GM12801 (cell line): ENCODE data around the gene S1PR5.

Source experiments
- TF ChIP-seq, protein P1 (sequence below): IDR thresholded peaks from one replicate; pipeline ENCODE4 v1.5.1; 2011; ENCODE audit warnings: control low read depth; ENCODE audit not compliant: insufficient read length; ENCODE audit errors: extremely low read depth

Gene S1PR5

DNA sequence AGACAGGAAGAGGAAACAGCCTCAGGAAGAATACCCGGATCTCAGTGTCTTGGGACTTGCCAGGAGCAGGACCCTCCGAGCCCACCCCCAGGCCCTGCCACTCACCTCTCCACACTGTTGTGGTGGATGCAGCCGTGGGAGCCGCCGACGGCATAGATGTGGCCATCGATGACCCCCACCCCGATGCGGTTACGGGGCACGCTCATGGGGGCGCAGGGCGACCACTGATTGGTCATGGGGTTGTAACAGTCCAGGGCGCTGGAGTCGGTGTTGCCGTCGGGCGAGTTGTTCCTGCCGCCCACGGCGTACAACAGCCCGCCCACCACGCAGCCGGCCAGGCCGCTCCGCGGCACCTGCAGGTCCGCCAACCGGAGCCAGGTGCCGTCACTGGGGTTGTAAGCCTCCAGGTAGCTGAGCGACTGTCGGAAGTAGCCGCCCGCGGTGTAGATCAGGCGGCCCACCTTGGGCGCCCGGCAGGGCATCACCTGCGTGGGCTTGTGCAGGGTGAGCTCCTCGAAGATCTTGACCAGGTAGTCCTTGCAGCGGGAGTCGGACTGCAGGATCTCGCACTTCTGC, 25.7 kb downstream of the S1PR5 start:
- TF ChIP-seq, protein P1, sequence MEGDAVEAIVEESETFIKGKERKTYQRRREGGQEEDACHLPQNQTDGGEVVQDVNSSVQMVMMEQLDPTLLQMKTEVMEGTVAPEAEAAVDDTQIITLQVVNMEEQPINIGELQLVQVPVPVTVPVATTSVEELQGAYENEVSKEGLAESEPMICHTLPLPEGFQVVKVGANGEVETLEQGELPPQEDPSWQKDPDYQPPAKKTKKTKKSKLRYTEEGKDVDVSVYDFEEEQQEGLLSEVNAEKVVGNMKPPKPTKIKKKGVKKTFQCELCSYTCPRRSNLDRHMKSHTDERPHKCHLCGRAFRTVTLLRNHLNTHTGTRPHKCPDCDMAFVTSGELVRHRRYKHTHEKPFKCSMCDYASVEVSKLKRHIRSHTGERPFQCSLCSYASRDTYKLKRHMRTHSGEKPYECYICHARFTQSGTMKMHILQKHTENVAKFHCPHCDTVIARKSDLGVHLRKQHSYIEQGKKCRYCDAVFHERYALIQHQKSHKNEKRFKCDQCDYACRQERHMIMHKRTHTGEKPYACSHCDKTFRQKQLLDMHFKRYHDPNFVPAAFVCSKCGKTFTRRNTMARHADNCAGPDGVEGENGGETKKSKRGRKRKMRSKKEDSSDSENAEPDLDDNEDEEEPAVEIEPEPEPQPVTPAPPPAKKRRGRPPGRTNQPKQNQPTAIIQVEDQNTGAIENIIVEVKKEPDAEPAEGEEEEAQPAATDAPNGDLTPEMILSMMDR = no peak

DNA sequence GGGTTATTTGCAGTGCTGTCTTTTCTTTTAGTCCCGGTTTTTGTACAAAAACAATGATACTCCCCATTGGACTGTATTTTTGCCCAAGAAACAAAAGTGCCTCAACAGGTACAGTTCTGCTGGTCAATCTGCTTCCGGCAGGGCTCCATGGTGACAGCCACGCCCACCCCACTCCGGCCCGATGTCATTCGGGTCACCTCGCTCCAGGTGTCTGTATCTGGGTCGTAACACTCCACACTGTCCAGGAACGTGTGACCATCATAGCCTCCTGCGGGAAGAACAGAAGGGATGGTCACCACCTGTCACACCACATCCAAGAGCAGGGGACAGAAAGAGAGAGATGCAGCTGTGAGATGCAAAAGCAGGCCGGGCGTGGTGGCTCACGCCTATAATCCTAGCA, 30.7 kb downstream of the S1PR5 start:
- TF ChIP-seq, protein P1 = no peak

DNA sequence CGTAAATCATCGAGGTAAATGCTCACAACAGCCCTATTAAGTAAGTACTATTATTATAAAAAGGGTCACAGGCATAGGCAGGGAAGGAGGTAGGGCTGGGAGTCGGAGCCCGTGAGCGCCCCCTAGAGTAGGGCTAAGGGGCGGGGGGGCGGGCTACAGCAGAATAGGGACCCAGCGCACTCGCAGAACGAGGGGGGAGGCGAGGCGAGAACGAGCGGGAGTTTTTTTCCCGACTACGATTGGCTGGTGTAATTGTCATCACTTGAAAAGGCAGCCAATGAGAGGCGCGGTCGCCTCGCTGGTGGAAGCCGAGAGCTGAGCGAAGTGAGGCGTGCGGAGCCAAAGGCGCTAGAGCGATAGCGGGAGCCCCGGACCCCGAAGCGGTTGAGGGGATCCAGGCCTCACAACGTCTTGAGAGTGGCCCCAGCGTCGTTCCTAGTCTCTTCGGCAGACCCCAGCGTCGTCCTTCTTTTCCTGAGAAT, 38.3 kb downstream of the S1PR5 start:
- TF ChIP-seq, protein P1 = no peak

DNA sequence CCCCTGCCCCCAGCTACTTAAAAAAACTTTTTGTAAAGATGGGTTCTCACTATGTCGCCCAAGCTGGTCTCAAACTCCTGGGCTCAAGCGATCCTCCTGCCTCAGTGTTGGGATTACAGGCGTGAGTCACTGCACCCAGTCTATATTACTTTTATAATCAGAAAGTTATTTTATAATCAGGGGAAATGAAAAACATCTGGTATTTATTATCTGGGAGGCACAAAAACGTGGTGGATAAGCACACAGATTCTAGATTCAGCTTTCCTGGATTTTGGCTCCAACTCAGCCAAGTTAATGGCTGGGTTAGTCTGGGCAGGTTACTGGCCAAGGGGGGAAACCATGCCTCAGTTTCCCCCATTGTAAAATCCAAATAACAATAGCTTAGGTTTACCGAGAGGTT, 38.8 kb downstream of the S1PR5 start:
- TF ChIP-seq, protein P1 = no peak

DNA sequence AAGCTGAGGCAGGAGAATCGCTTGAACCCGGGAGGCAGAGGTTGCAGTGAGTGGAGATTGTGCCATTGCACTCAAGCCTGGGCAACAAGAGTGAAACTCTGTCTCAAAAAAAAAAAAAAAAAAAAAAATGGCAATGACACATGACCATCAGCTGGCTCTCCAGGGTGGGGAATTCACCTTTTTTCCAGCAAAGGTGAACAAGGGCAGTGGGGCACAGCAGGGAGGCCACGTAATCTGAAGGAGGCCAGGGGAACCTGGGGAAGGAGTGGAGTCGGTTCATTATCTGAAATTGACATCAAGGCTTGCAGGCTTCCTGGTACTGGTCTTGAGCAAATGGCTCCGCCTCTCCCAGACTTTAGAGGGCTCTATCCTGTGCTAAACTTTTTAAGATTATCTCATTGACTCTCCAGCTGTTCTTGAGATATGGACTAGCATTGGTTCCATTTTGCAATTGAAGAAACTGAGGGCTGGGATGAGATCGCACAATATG, 42.2 kb downstream of the S1PR5 start:
- TF ChIP-seq, protein P1 = no peak

DNA sequence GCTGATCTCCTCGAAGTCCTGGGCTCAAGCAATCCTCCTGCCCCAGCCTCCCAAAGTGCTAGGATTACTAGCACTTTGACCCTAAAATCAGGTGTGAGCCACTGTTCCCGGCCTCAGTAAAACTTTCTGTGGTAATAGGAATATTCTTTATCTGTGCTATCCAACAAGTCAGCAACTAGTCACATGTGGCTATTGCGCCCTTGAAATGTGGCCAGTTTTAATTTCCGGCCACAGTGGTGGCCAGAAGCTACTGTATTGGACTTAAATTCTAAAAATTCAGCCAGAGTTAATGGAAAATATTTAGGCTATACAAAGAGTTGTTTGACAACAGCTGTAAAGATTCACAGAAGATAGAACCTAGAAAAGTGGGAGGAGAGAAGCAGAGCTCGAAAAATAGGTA, 44.1 kb downstream of the S1PR5 start:
- TF ChIP-seq, protein P1 = no peak

DNA sequence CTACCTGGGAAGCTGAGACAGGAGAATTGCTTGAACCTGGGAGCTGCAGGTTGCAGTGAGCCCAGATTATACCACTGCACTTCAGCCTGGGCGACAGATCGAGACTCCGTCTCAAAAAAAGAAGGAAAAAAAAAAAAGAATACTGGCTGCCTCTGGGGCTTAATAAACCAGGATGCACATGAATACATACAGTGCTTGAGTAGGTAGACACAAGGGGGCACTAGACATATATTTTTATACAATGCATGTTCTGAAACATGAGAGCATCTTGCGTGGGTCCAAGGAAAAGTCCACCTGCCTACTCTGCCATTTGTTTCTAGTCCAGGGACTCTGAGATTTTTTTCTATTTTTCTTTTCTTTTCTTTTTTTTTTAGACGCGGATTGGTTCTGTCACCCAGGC, 45.3 kb downstream of the S1PR5 start:
- TF ChIP-seq, protein P1 = no peak
